ENCODE data around the gene SPEG. TPM values are rescaled to one million over a fixed set of nuclear protein-coding genes. Genes with fewer than 3 reads are reported as not detected.
A peak's percentile ranks its signal among the peaks of the same experiment; 100 is the strongest.

Gene SPEG
- total and polyA plus RNA-seq, 2 of the 13 experiments (the other 11 are each of a cell fraction or from before 2014, with no cell fraction given) = 0.18 to 0.24 TPM

- TF ChIP-seq ZBTB49 (CRISPR knock-in tag; IDR thresholded peaks at IDR 0.05; ENCODE audit: borderline replicate concordance) (no peak), HMG20A (CRISPR knock-in tag; IDR thresholded peaks at IDR 0.05; ENCODE audit: borderline replicate concordance) (no peak), SMC3 (IDR thresholded peaks at IDR 0.05; ENCODE audit: low read length) (peak; percentile 87), ZNF44 (CRISPR knock-in tag; IDR thresholded peaks at IDR 0.05) (no peak), NPAS2 (CRISPR knock-in tag; IDR thresholded peaks at IDR 0.05; ENCODE audit: borderline replicate concordance) (no peak), GRHL1 (CRISPR knock-in tag; conservative IDR thresholded peaks at IDR 0.05) (no peak), ZNF441 (CRISPR knock-in tag; IDR thresholded peaks at IDR 0.05; ENCODE audit: borderline replicate concordance) (no peak), CREM (IDR thresholded peaks at IDR 0.05) (no peak), CREM (CRISPR knock-in tag; IDR thresholded peaks at IDR 0.05) (no peak), ZBTB8A (CRISPR knock-in tag; IDR thresholded peaks at IDR 0.05; ENCODE audit: borderline replicate concordance, low read depth) (no peak), SUZ12 (IDR thresholded peaks at IDR 0.05; ENCODE audit: low read depth, low read length) (no peak), AKAP8 (CRISPR knock-in tag; IDR thresholded peaks at IDR 0.05) (no peak), ZNF558 (CRISPR knock-in tag; IDR thresholded peaks at IDR 0.05; ENCODE audit: borderline replicate concordance) (no peak), CSRNP1 (CRISPR knock-in tag; IDR thresholded peaks at IDR 0.05) (no peak), NR2F6 (IDR thresholded peaks at IDR 0.05) (no peak), NR2F6 (CRISPR knock-in tag; IDR thresholded peaks at IDR 0.05) (no peak), ZBTB46 (CRISPR knock-in tag; IDR thresholded peaks at IDR 0.05; ENCODE audit: borderline replicate concordance) (0 out of 2 replicates have a peak, but pooled peaks have one; percentile 52), ZNF691 (CRISPR knock-in tag; IDR thresholded peaks at IDR 0.05; ENCODE audit: borderline replicate concordance, low read depth) (no peak), ZNF563 (CRISPR knock-in tag; IDR thresholded peaks at IDR 0.05) (no peak), MLX (CRISPR knock-in tag; IDR thresholded peaks at IDR 0.05) (no peak), ZNF333 (CRISPR knock-in tag; IDR thresholded peaks at IDR 0.05; ENCODE audit: borderline replicate concordance) (no peak), BRCA1 (CRISPR knock-in tag; IDR thresholded peaks at IDR 0.05) (no peak), HMG20B (CRISPR knock-in tag; conservative IDR thresholded peaks at IDR 0.05) (no peak)
Observed at GRCh38 chr2:219495531-219496122, 61.0 kb downstream of the SPEG start (continued).
